ENCODE results near the gene GUCA1C.

The GUCA1C gene

DNA sequence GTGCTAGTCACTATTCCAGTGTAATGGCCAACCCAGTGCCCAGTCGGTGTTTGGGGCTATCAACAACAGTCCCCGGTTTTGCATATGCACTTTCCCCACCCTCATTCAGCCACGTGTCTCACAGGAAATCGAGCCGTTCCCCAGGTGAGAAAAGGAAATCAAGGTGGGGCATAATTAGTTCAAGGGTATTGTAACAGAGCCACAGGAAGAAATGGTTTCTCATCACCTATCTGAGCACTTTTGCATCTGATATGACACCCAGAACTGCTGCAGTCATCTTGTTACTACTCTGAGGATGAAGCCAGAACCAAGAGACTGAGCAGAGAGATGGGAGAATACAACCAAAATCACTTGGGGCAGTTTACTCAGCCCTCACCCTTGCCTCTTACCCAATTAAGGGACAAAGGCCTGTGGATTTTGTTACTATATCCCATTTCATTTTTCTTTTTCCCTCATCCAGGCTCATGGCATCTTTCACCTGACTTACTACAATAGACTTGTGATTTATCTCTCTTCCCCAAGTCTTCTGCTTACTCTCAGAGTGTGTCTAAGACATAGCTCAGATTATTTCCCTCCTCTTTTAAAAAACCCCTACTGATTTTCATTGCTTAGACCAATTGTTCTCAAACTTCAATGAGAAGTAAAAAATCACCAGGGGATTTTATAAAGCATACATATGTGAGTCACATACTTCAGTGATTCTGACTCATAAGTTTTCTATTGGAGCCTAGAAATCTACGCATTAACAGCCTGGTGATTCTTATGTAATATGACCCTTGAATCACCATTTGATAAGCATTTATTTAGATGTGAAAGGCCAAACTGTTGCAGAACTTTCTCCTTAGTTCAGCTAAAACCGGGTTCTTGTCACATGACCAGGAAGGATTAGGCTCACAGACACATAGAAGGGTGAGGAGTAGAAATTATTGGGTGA is 90.5 kb downstream of the GUCA1C start:
- Histone ChIP-seq H3K14ac (ENCODE audit: low read length) (no peak overlapping the region), H3K27me3 (ENCODE audit: insufficient read depth, low read length) (no peaks in the 10 kb centered on the region), H2AFZ (ENCODE audit: insufficient read depth, low read length, poor library complexity) (no peak overlapping the region), H3K9me3 (ENCODE audit: insufficient read depth, low read depth, low read length) (no peaks in the 10 kb centered on the region), H3K4me1 (ENCODE audit: control insufficient read depth in 1 of 2, insufficient read depth in 2 of 2, low read length in 2 of 2) (no peaks in the 10 kb centered on the region), H3K79me2 (ENCODE audit: control insufficient read depth, insufficient read depth, low read length, poor library complexity) (no peaks in the 10 kb centered on the region), H3K79me1 (ENCODE audit: low read length) (no peaks in the 10 kb centered on the region), H2AK5ac (ENCODE audit: low read length) (no peak overlapping the region), H4K91ac (ENCODE audit: low read depth, low read length) (no peak overlapping the region), H3K4me2 (ENCODE audit: low read length) (no peak overlapping the region), H2BK120ac (ENCODE audit: insufficient read depth, low read length, poor library complexity) (no peak overlapping the region), H3K36me3 (ENCODE audit: control insufficient read depth in 1 of 2, insufficient read depth in 2 of 2, low read length in 2 of 2) (no peaks in the 10 kb centered on the region), H3K4me3 (ENCODE audit: low read depth, low read length) (no peak overlapping the region), H2BK12ac (ENCODE audit: low read length) (no peak overlapping the region), H3K23ac (ENCODE audit: low read length) (no peak overlapping the region), H4K8ac (ENCODE audit: low read depth, low read length) (no peak overlapping the region), H3K4ac (ENCODE audit: low read depth, low read length) (no peak overlapping the region), H3K18ac (ENCODE audit: low read length) (no peak overlapping the region), H3K27ac (ENCODE audit: low read depth, low read length) (no peak overlapping the region), H4K12ac (ENCODE audit: low read depth, low read length) (no peak overlapping the region), H3K9ac (ENCODE audit: low read length) (no peak overlapping the region), H2BK5ac (ENCODE audit: low read depth, low read length, poor library complexity) (no peak overlapping the region)
- no CpG with 5 or more reads among the region's 7 CpGs for WGBS (ENCODE audit: extremely low coverage, insufficient coverage, insufficient read length)
- no peak for DNase-seq

DNA sequence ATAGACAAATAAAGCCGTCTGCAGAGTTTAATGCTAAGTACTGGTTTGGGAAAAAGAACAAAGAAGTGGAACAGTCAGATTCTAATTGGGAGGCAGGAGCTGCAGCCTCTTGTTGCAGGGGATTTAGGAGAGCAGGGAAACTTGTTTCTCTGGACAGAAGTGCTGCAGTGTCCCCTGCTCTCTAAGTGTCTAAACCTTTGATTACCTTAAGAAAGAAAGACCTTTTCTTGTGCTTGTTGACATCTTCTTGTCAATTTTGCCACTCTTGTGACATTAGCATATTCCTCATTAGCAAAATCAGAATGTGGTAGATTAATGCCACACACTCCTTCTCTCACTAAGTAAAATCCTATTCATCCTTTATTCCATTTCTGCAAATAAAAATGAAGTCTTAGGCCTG is 92.3 kb downstream of the GUCA1C start:
- H3K9me3 ChIP-seq (ENCODE audit: insufficient read depth, low read depth, low read length), result no peaks in the 10 kb centered on the region
- no CpG with 5 or more reads among the region's 1 CpG for WGBS (ENCODE audit: extremely low coverage, insufficient coverage, insufficient read length)
- H3K27me3 ChIP-seq (ENCODE audit: insufficient read depth, low read length), result no peaks in the 10 kb centered on the region
- H3K4me1 ChIP-seq (ENCODE audit: control insufficient read depth in 1 of 2, insufficient read depth in 2 of 2, low read length in 2 of 2), result no peaks in the 10 kb centered on the region
- H3K4ac ChIP-seq (ENCODE audit: low read depth, low read length), result no peak overlapping the region
- no peaks in the 10 kb centered on the region for H3K79me2 ChIP-seq (ENCODE audit: control insufficient read depth, insufficient read depth, low read length, poor library complexity)
- H3K18ac ChIP-seq (ENCODE audit: low read length), result no peak overlapping the region
- no peak overlapping the region for H3K9ac ChIP-seq (ENCODE audit: low read length)
- H3K79me1 ChIP-seq (ENCODE audit: low read length), result no peaks in the 10 kb centered on the region
- no peak for DNase-seq
- H3K4me2 ChIP-seq (ENCODE audit: low read length), result no peak overlapping the region
- H2AFZ ChIP-seq (ENCODE audit: insufficient read depth, low read length, poor library complexity), result no peak overlapping the region
- no peak overlapping the region for H3K14ac ChIP-seq (ENCODE audit: low read length)
- H4K8ac ChIP-seq (ENCODE audit: low read depth, low read length), result no peak overlapping the region
- no peak overlapping the region for H3K27ac ChIP-seq (ENCODE audit: low read depth, low read length)
- H4K12ac ChIP-seq (ENCODE audit: low read depth, low read length), result no peak overlapping the region
- no peak overlapping the region for H2AK5ac ChIP-seq (ENCODE audit: low read length)
- no peak overlapping the region for H4K91ac ChIP-seq (ENCODE audit: low read depth, low read length)
- no peaks in the 10 kb centered on the region for H3K36me3 ChIP-seq (ENCODE audit: control insufficient read depth in 1 of 2, insufficient read depth in 2 of 2, low read length in 2 of 2)
- no peak overlapping the region for H2BK12ac ChIP-seq (ENCODE audit: low read length)
- H3K23ac ChIP-seq (ENCODE audit: low read length), result no peak overlapping the region
- no peak overlapping the region for H2BK120ac ChIP-seq (ENCODE audit: insufficient read depth, low read length, poor library complexity)
- no peak overlapping the region for H3K4me3 ChIP-seq (ENCODE audit: low read depth, low read length)
- no peak overlapping the region for H2BK5ac ChIP-seq (ENCODE audit: low read depth, low read length, poor library complexity)
